Ascending aorta (tissue), 2 donors: ENCODE measurements around the gene SLC29A2. TPM values are rescaled to one million over a fixed set of nuclear protein-coding genes. Genes with fewer than 3 reads are reported as not detected.

Source experiments
- DNase-seq, 2 donors: peaks; one replicate each; pipeline ENCODE4 v3.0.0-alpha.2; 2019; ENCODE audit warnings: low spot score in 2 of 2
- H3K27ac ChIP-seq, 2 donors: fragments of 200-600 bp; sonication (generic); one replicate each; pipeline ENCODE4 v1.5.1; 2016 to 2017; ENCODE audit warnings: mild to moderate bottlenecking in 1 of 2
- H3K27me3 ChIP-seq: fragments of 200-600 bp; sonication (generic); one replicate; pipeline ENCODE4 v1.5.1; 2017
- H3K36me3 ChIP-seq, 2 donors: fragments of 200-600 bp; sonication (generic); one replicate each; pipeline ENCODE4 v1.5.1; 2016
- H3K4me1 ChIP-seq, 2 donors: fragments of 200-600 bp; sonication (generic); one replicate each; pipeline ENCODE4 v1.5.1; 2016 to 2017; ENCODE audit warnings: mild to moderate bottlenecking in 1 of 2
- H3K4me3 ChIP-seq, 2 donors: fragments of 200-600 bp; sonication (generic); one replicate each; pipeline ENCODE4 v1.5.1; 2016 to 2017; ENCODE audit warnings: mild to moderate bottlenecking in 1 of 2
- H3K9me3 ChIP-seq, 2 donors: fragments of 200-600 bp; sonication (generic); one replicate each; pipeline ENCODE4 v1.5.1; 2016
- intact Hi-C: fragments of 100-400 bp; cut with DNase I; formaldehyde crosslinking; loops from one replicate; pipeline ENCODE4 v1.15.1; 2023
- total RNA-seq: library from RNA; depleted of rRNA; stranded (reverse); fragments of >200 nt; gene quantifications from one replicate; pipeline ENCODE4 v1.1.0, GENCODE V29; 2016
- TF ChIP-seq, protein P1 (sequence below), 3 experiments: fragments of 200-600 bp in 2 of 3; fragments of 450-650 bp in 1 of 3; sonication (generic) in 2 of 3; IDR thresholded peaks; one replicate each; pipeline ENCODE4 v1.5.1; 2016 to 2019; ENCODE audit warnings: antibody characterized with exemption in 3 of 3, mild to moderate bottlenecking in 1 of 3, moderate library complexity in 1 of 3

The SLC29A2 gene
- total RNA-seq, 1 donor from 2014 or later = not detected

DNA sequence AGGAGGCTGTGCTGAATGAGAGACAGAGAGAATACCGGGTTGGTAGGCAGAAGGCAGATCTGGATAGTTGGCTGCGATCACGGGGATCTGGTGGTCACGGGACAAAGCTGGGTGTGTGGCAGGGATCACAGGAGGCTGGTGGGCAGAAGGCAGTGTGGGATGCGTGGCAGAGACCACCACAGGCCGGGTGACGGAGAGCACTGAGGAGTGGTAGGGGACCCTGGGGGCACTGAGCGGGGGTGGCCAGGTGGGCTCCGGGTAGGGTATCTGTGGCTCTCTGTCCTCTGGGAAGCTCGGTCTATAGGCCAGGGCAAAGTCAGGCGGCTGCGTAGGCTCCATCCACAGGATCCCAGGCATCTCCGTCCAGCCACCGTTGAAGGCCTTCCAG lies 56.1 kb downstream of the SLC29A2 start:
- Histone ChIP-seq H3K4me1 (peaks cover 20 to 25% of the 10 kb centered on the region in 2 donors), H3K27ac (peak overlapping the region; percentile 1 to 8), H3K36me3 (no peaks in the 10 kb centered on the region), H3K27me3 (no peaks in the 10 kb centered on the region), H3K4me3 (peak overlapping the region in 1 of 2 donors; percentile 85), H3K9me3 (no peaks in the 10 kb centered on the region)
- DNase-seq = no peak
- intact Hi-C loops = no loop called here
- TF ChIP-seq, protein P1, sequence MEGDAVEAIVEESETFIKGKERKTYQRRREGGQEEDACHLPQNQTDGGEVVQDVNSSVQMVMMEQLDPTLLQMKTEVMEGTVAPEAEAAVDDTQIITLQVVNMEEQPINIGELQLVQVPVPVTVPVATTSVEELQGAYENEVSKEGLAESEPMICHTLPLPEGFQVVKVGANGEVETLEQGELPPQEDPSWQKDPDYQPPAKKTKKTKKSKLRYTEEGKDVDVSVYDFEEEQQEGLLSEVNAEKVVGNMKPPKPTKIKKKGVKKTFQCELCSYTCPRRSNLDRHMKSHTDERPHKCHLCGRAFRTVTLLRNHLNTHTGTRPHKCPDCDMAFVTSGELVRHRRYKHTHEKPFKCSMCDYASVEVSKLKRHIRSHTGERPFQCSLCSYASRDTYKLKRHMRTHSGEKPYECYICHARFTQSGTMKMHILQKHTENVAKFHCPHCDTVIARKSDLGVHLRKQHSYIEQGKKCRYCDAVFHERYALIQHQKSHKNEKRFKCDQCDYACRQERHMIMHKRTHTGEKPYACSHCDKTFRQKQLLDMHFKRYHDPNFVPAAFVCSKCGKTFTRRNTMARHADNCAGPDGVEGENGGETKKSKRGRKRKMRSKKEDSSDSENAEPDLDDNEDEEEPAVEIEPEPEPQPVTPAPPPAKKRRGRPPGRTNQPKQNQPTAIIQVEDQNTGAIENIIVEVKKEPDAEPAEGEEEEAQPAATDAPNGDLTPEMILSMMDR (IDR thresholded peaks at IDR 0.05) = no peak

DNA sequence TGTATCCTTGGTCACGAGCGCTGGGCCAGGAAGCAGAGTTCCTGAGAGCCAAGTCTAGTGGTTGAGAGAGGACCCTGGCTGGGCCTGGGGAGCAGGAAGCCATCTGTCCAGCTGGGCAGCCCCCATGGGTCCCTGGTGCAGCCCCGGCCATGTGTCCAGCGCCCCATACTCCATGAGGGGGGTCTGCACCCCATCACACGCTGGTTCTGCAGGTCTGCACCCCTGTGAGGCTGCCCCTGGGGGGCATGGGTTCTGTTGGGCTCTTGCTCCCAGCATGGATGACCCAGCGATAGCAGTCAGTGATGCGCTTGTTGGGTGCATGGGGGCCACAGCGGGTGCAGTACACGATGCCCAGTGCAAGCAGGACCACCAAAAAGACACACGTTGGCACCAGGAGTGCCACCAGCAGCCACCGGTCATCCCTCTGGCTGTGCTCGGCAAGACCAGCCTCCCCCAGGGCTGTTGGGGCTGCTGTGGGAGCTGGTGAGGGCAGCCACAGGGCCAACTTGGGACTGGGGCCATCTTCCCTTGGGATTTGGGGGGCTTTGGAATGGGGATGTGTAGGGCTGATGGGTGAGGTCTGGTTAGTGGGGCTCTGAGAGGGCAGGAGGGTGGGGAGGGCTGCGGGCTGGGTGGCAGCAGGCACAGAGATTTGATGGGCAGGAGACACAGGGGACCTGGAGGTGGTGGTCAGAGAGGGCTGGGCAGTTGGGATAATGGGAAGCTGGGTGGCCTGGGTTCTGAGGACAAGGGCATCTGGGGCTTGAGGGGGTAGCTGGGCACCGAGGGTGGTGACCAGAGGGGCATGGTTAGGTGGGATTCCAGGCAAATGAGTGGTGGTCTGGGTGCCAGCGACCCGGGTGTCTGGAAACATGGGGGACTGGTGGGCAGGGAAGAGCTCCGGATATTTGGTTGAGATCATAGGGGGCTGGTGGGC lies 56.7 kb downstream of the SLC29A2 start:
- intact Hi-C loops = loop anchor here (5.0 kb wide), 1 partner anchor 72 kb away; no protein-coding TSS in a partner anchor
- Histone ChIP-seq H3K27me3 (no peaks in the 10 kb centered on the region), H3K4me1 (peaks cover 20 to 25% of the 10 kb centered on the region in 2 donors), H3K36me3 (no peaks in the 10 kb centered on the region), H3K27ac (peak overlapping the region in 1 of 2 donors; percentile 1), H3K4me3 (peak overlapping the region in 1 of 2 donors; percentile 85), H3K9me3 (no peaks in the 10 kb centered on the region)
- no peak for DNase-seq
- TF ChIP-seq, protein P1 (IDR thresholded peaks at IDR 0.05) = no peak

DNA sequence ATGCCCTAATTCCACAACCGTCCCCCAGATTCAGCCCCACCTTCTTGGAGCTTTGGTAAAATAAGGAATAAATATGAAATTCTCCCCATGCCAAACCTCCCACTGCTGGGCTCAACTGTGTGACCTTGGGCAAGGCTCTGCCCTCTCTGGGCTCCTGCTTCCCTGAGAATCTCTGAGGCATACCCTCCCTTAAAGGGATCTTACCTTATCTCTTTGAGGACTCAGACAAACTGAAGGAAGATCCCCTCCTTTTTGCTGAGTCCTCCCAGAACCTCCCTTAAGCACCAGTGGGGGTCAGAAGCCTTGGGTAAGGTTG lies 57.4 kb downstream of the SLC29A2 start:
- Histone ChIP-seq H3K9me3 (no peaks in the 10 kb centered on the region), H3K27me3 (no peaks in the 10 kb centered on the region), H3K27ac (peak overlapping the region in 1 of 2 donors; percentile 60), H3K4me1 (peaks cover 20 to 25% of the 10 kb centered on the region in 2 donors), H3K36me3 (no peaks in the 10 kb centered on the region), H3K4me3 (peak overlapping the region in 1 of 2 donors; percentile 70)
- TF ChIP-seq, protein P1 (IDR thresholded peaks at IDR 0.05) = no peak
- DNase-seq = no peak
- intact Hi-C loops = loop anchor here (5.0 kb wide), 1 partner anchor 73 kb away; no protein-coding TSS in a partner anchor

DNA sequence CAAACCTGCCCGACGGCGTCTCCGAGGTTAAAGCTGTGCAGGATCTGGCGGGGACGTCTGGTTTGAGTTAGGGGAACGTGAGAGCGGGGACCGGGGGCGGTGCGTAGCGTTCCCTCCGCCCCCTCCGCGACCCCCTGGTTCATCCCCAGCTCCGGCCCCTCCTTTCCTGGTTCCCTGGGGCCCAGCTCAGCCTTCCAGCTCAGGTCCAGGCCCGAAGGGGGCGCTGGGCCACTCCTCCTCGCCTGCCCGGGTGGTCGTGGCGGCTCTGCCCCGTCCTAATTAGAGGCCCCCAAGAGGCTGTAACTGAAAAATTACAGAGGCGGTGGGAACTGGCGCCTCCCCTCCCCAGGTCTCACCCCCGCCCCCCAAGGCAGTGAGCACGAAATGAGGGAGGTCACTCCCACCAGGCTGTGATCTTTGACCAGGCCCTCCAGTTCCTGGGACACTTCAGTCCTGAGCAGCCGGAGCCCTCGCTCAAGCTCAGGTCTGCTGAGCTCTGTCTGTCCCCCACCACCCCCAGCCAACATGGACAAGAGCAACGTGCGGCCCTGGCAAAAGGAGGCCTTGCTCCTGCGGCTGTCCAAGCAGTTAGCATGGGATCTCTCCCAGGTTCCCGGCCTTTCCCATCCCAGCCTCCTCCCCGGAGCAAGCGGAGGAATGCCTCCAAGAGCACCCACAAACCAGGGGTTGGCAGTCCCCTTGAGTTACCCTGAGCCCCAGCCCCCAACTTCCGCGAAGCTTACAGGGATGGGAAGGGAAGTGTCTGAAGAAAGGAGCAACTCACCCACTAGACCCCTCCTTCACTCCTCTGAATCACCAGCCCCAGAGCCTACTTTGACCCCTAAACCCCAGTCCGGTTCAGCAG lies 58.0 kb downstream of the SLC29A2 start:
- H3K9me3 ChIP-seq = no peaks in the 10 kb centered on the region
- peak overlapping the region; percentile 60 to 75 for H3K27ac ChIP-seq
- H3K4me3 ChIP-seq = peak overlapping the region; percentile 46 to 70
- peaks cover 20 to 25% of the 10 kb centered on the region in 2 donors for H3K4me1 ChIP-seq
- TF ChIP-seq, protein P1 (IDR thresholded peaks at IDR 0.05) = peak in 1 of 3 experiments; percentile 7
- intact Hi-C loops = loop anchor here (5.0 kb wide), 1 partner anchor 74 kb away; no protein-coding TSS in a partner anchor
- no peaks in the 10 kb centered on the region for H3K36me3 ChIP-seq
- H3K27me3 ChIP-seq = no peaks in the 10 kb centered on the region
- no peak for DNase-seq

DNA sequence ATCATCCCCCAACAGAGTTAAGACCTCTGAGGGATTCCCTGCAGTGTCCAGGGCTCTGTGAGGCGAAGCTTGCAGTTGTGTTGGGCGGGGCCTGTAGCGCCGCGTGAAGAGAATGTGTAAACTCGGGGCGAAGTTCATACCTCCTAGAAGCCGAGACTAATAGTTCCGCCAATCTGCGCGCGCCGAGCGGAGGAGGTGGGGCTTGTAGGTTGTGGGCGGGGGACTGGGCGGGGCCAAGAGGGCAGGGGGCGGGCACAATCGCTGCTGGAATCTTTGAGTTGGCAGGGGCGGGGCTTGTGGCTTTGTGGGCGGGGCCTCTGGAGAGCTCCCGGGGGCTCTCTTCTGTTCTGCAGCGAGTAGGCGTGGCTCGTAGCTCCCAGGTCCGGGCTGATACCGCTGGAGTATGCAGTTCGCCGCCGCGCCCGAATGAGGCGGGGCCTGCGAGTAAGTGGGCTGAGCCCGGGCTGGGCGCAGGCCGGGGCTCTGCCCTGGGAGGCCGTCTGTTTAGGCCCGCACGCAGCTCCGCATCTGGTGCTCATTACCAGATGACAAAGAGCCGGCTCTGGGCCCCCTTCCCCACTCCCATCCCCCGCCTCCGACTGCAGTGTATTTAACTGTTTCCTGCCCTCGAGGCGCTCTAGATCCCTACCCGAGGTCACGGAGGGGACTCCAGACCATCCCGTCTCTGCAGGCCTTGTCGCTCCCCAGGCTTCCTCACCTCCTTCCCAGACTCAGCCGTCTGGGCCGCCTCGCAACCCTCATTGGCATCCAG lies 58.8 kb downstream of the SLC29A2 start:
- TF ChIP-seq, protein P1 (IDR thresholded peaks at IDR 0.05) = no peak
- Histone ChIP-seq H3K36me3 (no peaks in the 10 kb centered on the region), H3K27me3 (no peaks in the 10 kb centered on the region), H3K4me3 (peak overlapping the region; percentile 46 to 70), H3K9me3 (no peaks in the 10 kb centered on the region), H3K27ac (peak overlapping the region; percentile 65 to 75), H3K4me1 (peaks cover 18 to 20% of the 10 kb centered on the region in 2 donors)
- peak; percentile 95 to 97 for DNase-seq
- intact Hi-C loops = loop anchor here (1.0 to 5.0 kb wide), 4 partner anchors 16 to 75 kb away; partner anchors contain the start of genes BRMS1 and YIF1A
